ENCODE data around the gene AQP12B. TPM values are rescaled to one million over a fixed set of nuclear protein-coding genes. Genes with fewer than 3 reads are reported as not detected.

Gene AQP12B
- total and polyA plus RNA-seq, 2 of the 8 experiments (the other 6 are each of a cell fraction or from before 2014, with no cell fraction given), result not detected

DNA sequence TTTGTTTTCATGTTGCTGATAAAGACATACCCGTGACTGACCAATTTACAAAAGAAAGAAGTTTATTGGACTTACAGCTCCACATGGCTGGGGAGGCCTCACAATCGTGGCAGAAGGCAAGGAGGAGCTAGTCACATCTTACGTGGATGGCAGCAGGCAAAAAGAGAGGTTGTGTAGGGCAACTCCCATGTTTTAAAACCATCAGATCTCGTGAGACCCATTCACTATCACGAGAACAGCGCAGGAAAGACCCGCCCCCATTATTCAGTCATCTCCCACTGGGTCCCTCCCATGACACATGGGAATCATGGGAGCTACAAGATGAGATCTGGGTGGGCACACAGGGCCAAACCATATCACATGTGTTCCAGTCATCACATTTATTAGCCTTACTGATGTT, 25.8 kb upstream of the AQP12B start:
- H4K91ac ChIP-seq (replicated peaks; ENCODE audit: insufficient read length, low read length), result no peak overlapping the region
- no peak overlapping the region for H2BK5ac ChIP-seq (ENCODE audit: low read depth, low read length)
- H3K79me2 ChIP-seq (ENCODE audit: control insufficient read depth in 1 of 2, insufficient read depth in 2 of 2, low read length in 2 of 2), result no peaks in the 10 kb centered on the region
- H3K18ac ChIP-seq (ENCODE audit: extremely low read depth, low read length), result no peak overlapping the region
- H3K56ac ChIP-seq (replicated peaks; ENCODE audit: insufficient read length, low read depth, low read length), result no peak overlapping the region
- no peaks in the 10 kb centered on the region for H3K9me3 ChIP-seq (ENCODE audit: insufficient read depth in 2 of 2, low read depth in 1 of 2, low read length in 1 of 2)
- no peak overlapping the region for H4K8ac ChIP-seq (ENCODE audit: extremely low read depth, insufficient read depth, low read length)
- DNase-seq (ENCODE audit: low read depth in 1 of 2, low spot score in 2 of 2), result no peak
- H3K9ac ChIP-seq (replicated peaks in 1 of 4; ENCODE audit: extremely low read depth in 1 of 4, low read depth in 3 of 4, low read length in 3 of 4), result no peak overlapping the region
- no peaks in the 10 kb centered on the region for H3K36me3 ChIP-seq (ENCODE audit: control insufficient read depth in 2 of 4, insufficient read depth in 4 of 4, low read length in 3 of 4)
- H3K4me3 ChIP-seq (ENCODE audit: extremely low read depth in 1 of 4, insufficient read depth in 2 of 4, low read depth in 3 of 4, low read length in 4 of 4), result no peak overlapping the region
- H2AK5ac ChIP-seq (ENCODE audit: low read depth, low read length), result no peak overlapping the region
- H2BK20ac ChIP-seq (ENCODE audit: low read length), result no peak overlapping the region
- WGBS, 2 experiments (ENCODE audit: extremely low coverage in 1 of 2, insufficient coverage in 1 of 2, insufficient read length in 1 of 2, insufficient replicate concordance in 2 of 2, low coverage in 1 of 2, low lambda C conversion rate in 2 of 2, missing lambda C conversion rate in 1 of 2), result 76% methylated on average over 7 of the region's 7 CpGs; no CpG with 5 or more reads in 1 of the 2 experiments
- peaks cover 0 to 3% of the 10 kb centered on the region in 2 experiments for H4K20me1 ChIP-seq (replicated peaks in 1 of 2; ENCODE audit: control insufficient read depth in 1 of 2, insufficient read depth in 2 of 2, low read length in 2 of 2)
- H3K27ac ChIP-seq (ENCODE audit: low read depth, low read length), result no peak overlapping the region
- H3K79me1 ChIP-seq (ENCODE audit: low read depth, low read length), result no peaks in the 10 kb centered on the region
- no peak overlapping the region for H3K4ac ChIP-seq (replicated peaks; ENCODE audit: insufficient read length, low read depth, low read length)
- H3K4me1 ChIP-seq (replicated peaks in 1 of 4; ENCODE audit: control insufficient read depth in 3 of 4, insufficient read depth in 4 of 4, low read length in 3 of 4), result no peaks in the 10 kb centered on the region; a peak in 1 of 7 replicates
- H3K27me3 ChIP-seq (replicated peaks in 1 of 4; ENCODE audit: control insufficient read depth in 3 of 4, extremely low read depth in 1 of 4, insufficient read depth in 3 of 4, low read length in 3 of 4), result no peaks in the 10 kb centered on the region
- H3K14ac ChIP-seq (ENCODE audit: insufficient read length), result no peak overlapping the region
- no peak overlapping the region for H3K23ac ChIP-seq (ENCODE audit: insufficient read length)
- no peak overlapping the region for H2AFZ ChIP-seq (ENCODE audit: low read length)
- no peak overlapping the region for H2BK120ac ChIP-seq (replicated peaks; ENCODE audit: low read depth, low read length)
- FAIRE-seq, result no peak
- POLR2A ChIA-PET (ENCODE audit: partially characterized antibody), result interaction anchor here (1.4 kb wide), 1 partner anchor 13 kb away, joined by 4 read pairs; no protein-coding TSS in a partner anchor
- no peak overlapping the region for H2BK12ac ChIP-seq (ENCODE audit: low read depth, low read length)
- H2BK15ac ChIP-seq (ENCODE audit: low read length), result no peak overlapping the region
- no peak overlapping the region for H3K4me2 ChIP-seq (ENCODE audit: insufficient read depth in 1 of 2, low read depth in 2 of 2, low read length in 2 of 2)
- CTCF ChIA-PET (ENCODE audit: partially characterized antibody), result interaction anchor here (1.2 kb wide), 1 partner anchor 14 kb away, joined by 3 read pairs; no protein-coding TSS in a partner anchor
- H3K23me2 ChIP-seq (ENCODE audit: low read depth, low read length), result no peaks in the 10 kb centered on the region
- H4K5ac ChIP-seq (ENCODE audit: insufficient read length, low read depth, low read length), result no peak overlapping the region
- TF ChIP-seq CEBPB (IDR thresholded peaks at IDR 0.05; ENCODE audit: low read depth, low read length), result no peak
- TF ChIP-seq CBX5 (IDR thresholded peaks at IDR 0.05; ENCODE audit: low read depth, low read length), result no peak
- no peak for TF ChIP-seq BRCA1 (IDR thresholded peaks at IDR 0.05; ENCODE audit: low read depth, low read length)
- TF ChIP-seq POU5F1 (IDR thresholded peaks at IDR 0.05; ENCODE audit: low read depth, low read length), result no peak
- TF ChIP-seq, protein P1, sequence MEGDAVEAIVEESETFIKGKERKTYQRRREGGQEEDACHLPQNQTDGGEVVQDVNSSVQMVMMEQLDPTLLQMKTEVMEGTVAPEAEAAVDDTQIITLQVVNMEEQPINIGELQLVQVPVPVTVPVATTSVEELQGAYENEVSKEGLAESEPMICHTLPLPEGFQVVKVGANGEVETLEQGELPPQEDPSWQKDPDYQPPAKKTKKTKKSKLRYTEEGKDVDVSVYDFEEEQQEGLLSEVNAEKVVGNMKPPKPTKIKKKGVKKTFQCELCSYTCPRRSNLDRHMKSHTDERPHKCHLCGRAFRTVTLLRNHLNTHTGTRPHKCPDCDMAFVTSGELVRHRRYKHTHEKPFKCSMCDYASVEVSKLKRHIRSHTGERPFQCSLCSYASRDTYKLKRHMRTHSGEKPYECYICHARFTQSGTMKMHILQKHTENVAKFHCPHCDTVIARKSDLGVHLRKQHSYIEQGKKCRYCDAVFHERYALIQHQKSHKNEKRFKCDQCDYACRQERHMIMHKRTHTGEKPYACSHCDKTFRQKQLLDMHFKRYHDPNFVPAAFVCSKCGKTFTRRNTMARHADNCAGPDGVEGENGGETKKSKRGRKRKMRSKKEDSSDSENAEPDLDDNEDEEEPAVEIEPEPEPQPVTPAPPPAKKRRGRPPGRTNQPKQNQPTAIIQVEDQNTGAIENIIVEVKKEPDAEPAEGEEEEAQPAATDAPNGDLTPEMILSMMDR (IDR thresholded peaks at IDR 0.05; ENCODE audit: control extremely low read depth in 1 of 3, insufficient read depth in 1 of 3, low read depth in 1 of 3, low read length in 3 of 3), result no peak
- no peak for TF ChIP-seq FOSL1 (IDR thresholded peaks at IDR 0.05; ENCODE audit: insufficient read depth, low read depth, low read length)
- TF ChIP-seq, protein P2, sequence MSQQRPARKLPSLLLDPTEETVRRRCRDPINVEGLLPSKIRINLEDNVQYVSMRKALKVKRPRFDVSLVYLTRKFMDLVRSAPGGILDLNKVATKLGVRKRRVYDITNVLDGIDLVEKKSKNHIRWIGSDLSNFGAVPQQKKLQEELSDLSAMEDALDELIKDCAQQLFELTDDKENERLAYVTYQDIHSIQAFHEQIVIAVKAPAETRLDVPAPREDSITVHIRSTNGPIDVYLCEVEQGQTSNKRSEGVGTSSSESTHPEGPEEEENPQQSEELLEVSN (IDR thresholded peaks at IDR 0.05), result no peak
- TF ChIP-seq RNF2 (IDR thresholded peaks at IDR 0.05; ENCODE audit: borderline replicate concordance, low read depth, low read length, missing control alignments, poor library complexity, severe bottlenecking), result no peak
- no peak for TF ChIP-seq ZNF274 (IDR thresholded peaks at IDR 0.05; ENCODE audit: borderline replicate concordance, extremely low read depth, low read length)
- no peak for TF ChIP-seq TCF12 (IDR thresholded peaks at IDR 0.05; ENCODE audit: low read depth, low read length)
- no peak for TF ChIP-seq TAF1 (IDR thresholded peaks at IDR 0.05; ENCODE audit: low read depth, low read length)
- no peak for TF ChIP-seq CREB1 (IDR thresholded peaks at IDR 0.05)
